GM23248 (cell line): ENCODE measurements around the gene NPHP4. TPM values are rescaled to one million over a fixed set of nuclear protein-coding genes. Genes with fewer than 3 reads are reported as not detected.

Experiments
- DNase-seq: peaks from one replicate; pipeline ENCODE4 v3.0.0-alpha.2; 2015
- H2AFZ ChIP-seq: fragments of 200-600 bp; sonication (generic); 2 replicates; pipeline ENCODE4 v1.6.1; 2016; ENCODE audit warnings: antibody characterized with exemption
- H3F3A ChIP-seq: fragments of 200-600 bp; sonication (generic); 2 replicates; pipeline ENCODE4 v1.6.1; 2016; ENCODE audit warnings: mild to moderate bottlenecking, antibody characterized with exemption, mixed run types; ENCODE audit not compliant: insufficient read depth
- H3K27ac ChIP-seq: fragments of 200-600 bp; sonication (generic); 2 replicates; pipeline ENCODE4 v1.5.1; 2016; ENCODE audit warnings: mild to moderate bottlenecking
- H3K27me3 ChIP-seq: fragments of 200-600 bp; sonication (generic); replicated peaks from 2 replicates; pipeline ENCODE4 v1.6.1; 2016; ENCODE audit warnings: mild to moderate bottlenecking; ENCODE audit not compliant: insufficient read depth
- H3K36me3 ChIP-seq: fragments of 200-600 bp; sonication (generic); 2 replicates; pipeline ENCODE4 v1.6.1; 2016; ENCODE audit warnings: low read depth, mild to moderate bottlenecking
- H3K4me1 ChIP-seq: fragments of 200-600 bp; sonication (generic); 2 replicates; pipeline ENCODE4 v1.6.1; 2016; ENCODE audit warnings: mild to moderate bottlenecking; ENCODE audit not compliant: insufficient read depth
- H3K4me2 ChIP-seq: fragments of 200-600 bp; sonication (generic); one replicate; pipeline ENCODE4 v1.6.1; 2016; ENCODE audit warnings: mild to moderate bottlenecking; ENCODE audit not compliant: unreplicated experiment
- H3K4me3 ChIP-seq: fragments of 200-600 bp; sonication (generic); 2 replicates; pipeline ENCODE4 v1.5.1; 2016; ENCODE audit warnings: mild to moderate bottlenecking
- H3K79me2 ChIP-seq: fragments of 200-600 bp; sonication (generic); 2 replicates; pipeline ENCODE4 v1.6.1; 2016; ENCODE audit warnings: mild to moderate bottlenecking; ENCODE audit not compliant: insufficient read depth
- H3K9ac ChIP-seq: fragments of 200-600 bp; sonication (generic); 2 replicates; pipeline ENCODE4 v1.6.1; 2016; ENCODE audit warnings: mild to moderate bottlenecking
- H3K9me2 ChIP-seq: fragments of 200-600 bp; sonication (generic); 2 replicates; pipeline ENCODE4 v1.6.1; 2016; ENCODE audit warnings: mixed run types, mild to moderate bottlenecking, moderate library complexity; ENCODE audit not compliant: insufficient read depth
- H3K9me3 ChIP-seq: fragments of 200-600 bp; sonication (generic); one replicate; pipeline ENCODE4 v1.6.1; 2017; ENCODE audit warnings: low read depth
- H4K20me1 ChIP-seq: fragments of 200-600 bp; sonication (generic); 2 replicates; pipeline ENCODE4 v1.6.0; 2016; ENCODE audit not compliant: insufficient read depth
- EZH2 ChIP-seq: fragments of 200-600 bp; sonication (generic); IDR thresholded peaks from 2 replicates; pipeline ENCODE4 v1.6.1; 2018; ENCODE audit warnings: antibody characterized with exemption, mild to moderate bottlenecking; ENCODE audit not compliant: insufficient read depth, poor library complexity, severe bottlenecking
- EZH2phosphoT487 ChIP-seq: fragments of 200-600 bp; sonication (generic); IDR thresholded peaks from 2 replicates; pipeline ENCODE4 v1.6.1; 2018; ENCODE audit warnings: antibody characterized with exemption, moderate library complexity, mild to moderate bottlenecking, low read depth; ENCODE audit not compliant: insufficient read depth
- WGBS, 2 experiments: methylation state at CpG; one replicate each; pipeline ENCODE4 v1.1.6; 2015 to 2017; ENCODE audit warnings: low lambda C conversion rate in 2 of 2, low coverage in 1 of 2; ENCODE audit errors: missing lambda C conversion rate in 2 of 2; 5-methylcytosine and 5-hydroxymethylcytosine counted together
- in situ Hi-C: fragments of 300-500 bp; cut with MboI; formaldehyde crosslinking; loops from 2 replicates; pipeline ENCODE4 v1.15.0; 2020
- polyA plus RNA-seq: library from polyadenylated mRNA; unstranded; fragments of >200 nt; fragmentation: Nextera tagmentation; extraction: Ambion mirVana; gene quantifications from 2 replicates; pipeline ENCODE4 v1.2.1, GENCODE V29; 2016
- total RNA-seq: library from RNA; depleted of rRNA; stranded (reverse); fragments of >200 nt; shearing (Covaris generic); gene quantifications from 2 replicates; pipeline ENCODE4 v1.2.3, GENCODE V29; 2014

Gene NPHP4
- total and polyA plus RNA-seq, 2 experiments from 2014 or later: 4.0 to 4.2 TPM

GRCh38 chr1:5967351-5968160, 24.7 kb downstream of the NPHP4 start:
- in situ Hi-C loops: no loop called here

DNA sequence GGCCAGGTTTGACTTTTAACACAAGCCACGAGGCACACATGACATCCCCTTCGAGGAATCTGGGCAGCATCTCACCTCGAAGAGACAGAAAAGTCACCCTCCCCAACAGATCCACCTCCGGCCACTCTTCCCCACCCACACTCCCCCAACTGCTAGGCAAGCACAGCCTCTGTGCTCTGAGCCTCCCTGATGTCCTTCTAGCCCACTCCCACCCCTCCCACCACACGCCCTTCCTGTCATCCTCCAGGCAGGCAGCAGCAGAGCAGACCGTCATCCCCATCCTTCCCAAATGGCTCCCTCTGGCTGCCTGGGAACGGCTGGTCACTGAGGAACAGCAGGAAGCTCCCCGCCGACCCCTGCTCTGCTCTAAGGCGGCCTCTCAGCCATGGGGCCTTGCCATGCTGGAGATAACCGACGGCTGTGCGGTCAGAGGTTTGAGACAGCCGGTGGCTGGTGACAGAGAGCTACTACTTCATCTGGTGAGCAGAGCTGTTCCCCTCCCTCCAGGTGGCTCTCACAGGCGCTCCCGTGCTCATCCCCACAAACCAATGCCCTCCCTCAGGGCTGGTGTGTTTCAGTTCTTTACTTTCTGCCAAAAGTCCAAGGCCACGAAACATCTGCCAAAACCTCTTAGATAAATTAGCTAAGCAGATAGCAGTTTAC, 25.6 kb downstream of the NPHP4 start:
- H3K27me3 ChIP-seq: no peaks in the 10 kb centered on the region
- no peak overlapping the region for H3K9ac ChIP-seq
- TF ChIP-seq EZH2phosphoT487 (no peak), EZH2 (no peak)
- no peak overlapping the region for H3K4me3 ChIP-seq
- H3K36me3 ChIP-seq: no peaks in the 10 kb centered on the region
- H2AFZ ChIP-seq: no peak overlapping the region
- H3K79me2 ChIP-seq: no peaks in the 10 kb centered on the region; the same call in 1 of the 2 replicates
- no peak overlapping the region for H3K4me2 ChIP-seq
- no peaks in the 10 kb centered on the region for H3K9me3 ChIP-seq
- H3K27ac ChIP-seq: no peak overlapping the region
- DNase-seq: no peak
- no peaks in the 10 kb centered on the region for H3K9me2 ChIP-seq
- H3F3A ChIP-seq: no peaks in the 10 kb centered on the region
- in situ Hi-C loops: no loop called here
- 94 to 95% methylated on average over 16 to 17 of the region's 17 CpGs for WGBS, 2 experiments
- H4K20me1 ChIP-seq: no peaks in the 10 kb centered on the region
- H3K4me1 ChIP-seq: no peaks in the 10 kb centered on the region

More at GRCh38 chr1:5967351-5968160, 24.7 kb downstream of the NPHP4 start:
- no peak for DNase-seq
- no peaks in the 10 kb centered on the region for H3K36me3 ChIP-seq
- TF ChIP-seq EZH2phosphoT487 (no peak), EZH2 (no peak)
- H2AFZ ChIP-seq: no peak overlapping the region
- H3K4me2 ChIP-seq: no peak overlapping the region
- H3K9ac ChIP-seq: no peak overlapping the region
- no peak overlapping the region for H3K27ac ChIP-seq
- no peaks in the 10 kb centered on the region for H4K20me1 ChIP-seq
- no peaks in the 10 kb centered on the region for H3K9me3 ChIP-seq
- H3K27me3 ChIP-seq: no peaks in the 10 kb centered on the region
- no peaks in the 10 kb centered on the region for H3F3A ChIP-seq
- 63% methylated on average over 23 of the region's 23 CpGs for WGBS, 2 experiments
- no peak overlapping the region for H3K4me3 ChIP-seq
- H3K4me1 ChIP-seq: no peaks in the 10 kb centered on the region
- H3K9me2 ChIP-seq: no peaks in the 10 kb centered on the region
- no peaks in the 10 kb centered on the region; the same call in 1 of the 2 replicates for H3K79me2 ChIP-seq

GRCh38 chr1:5965586-5966131, 26.6 kb downstream of the NPHP4 start:
- H3K36me3 ChIP-seq: no peaks in the 10 kb centered on the region
- no peaks in the 10 kb centered on the region for H3K9me3 ChIP-seq
- no peak overlapping the region for H2AFZ ChIP-seq
- H3K4me1 ChIP-seq: no peaks in the 10 kb centered on the region
- H4K20me1 ChIP-seq: no peaks in the 10 kb centered on the region
- no peaks in the 10 kb centered on the region for H3K9me2 ChIP-seq
- no peak for DNase-seq
- H3K9ac ChIP-seq: no peak overlapping the region
- no peak overlapping the region for H3K4me2 ChIP-seq
- no peak overlapping the region for H3K27ac ChIP-seq
- 96 to 98% methylated on average over 15 to 16 of the region's 16 CpGs for WGBS, 2 experiments
- H3K79me2 ChIP-seq: no peaks in the 10 kb centered on the region
- in situ Hi-C loops: no loop called here
- TF ChIP-seq EZH2phosphoT487: no peak
- no peak for TF ChIP-seq EZH2
- no peaks in the 10 kb centered on the region for H3K27me3 ChIP-seq
- H3F3A ChIP-seq: no peaks in the 10 kb centered on the region
- H3K4me3 ChIP-seq: no peak overlapping the region

GRCh38 chr1:5962265-5963105, 29.7 kb downstream of the NPHP4 start:
- Histone ChIP-seq H2AFZ (no peak overlapping the region), H3K79me2 (no peaks in the 10 kb centered on the region), H3K4me1 (no peaks in the 10 kb centered on the region), H3K9me3 (no peaks in the 10 kb centered on the region), H3K4me2 (no peak overlapping the region), H3K36me3 (no peaks in the 10 kb centered on the region), H4K20me1 (no peaks in the 10 kb centered on the region), H3K9me2 (no peaks in the 10 kb centered on the region), H3K4me3 (no peak overlapping the region), H3F3A (no peaks in the 10 kb centered on the region), H3K27me3 (no peaks in the 10 kb centered on the region), H3K27ac (no peak overlapping the region), H3K9ac (no peak overlapping the region)
- WGBS, 2 experiments: 90 to 92% methylated on average over 24 of the region's 24 CpGs
- in situ Hi-C loops: no loop called here
- DNase-seq: no peak
- TF ChIP-seq EZH2 (no peak), EZH2phosphoT487 (no peak)
